K562 (cell line): ENCODE data around the gene CMSS1. TPM values are rescaled to one million over a fixed set of nuclear protein-coding genes. Genes with fewer than 3 reads are reported as not detected.

ENCODE experiments used
- ATAC-seq: fragments of 200-7000 bp; cut with Tn5 transposase; 3 replicates; pipeline ENCODE4 v1.9.1; 2020; ENCODE audit warnings: moderate library complexity
- BruUV-seq: library from RNA; stranded (reverse); fragments of 400-500 nt; replicated peaks from 2 replicates; lab custom pipeline; 2021; lab: Mats Ljungman, UMichigan
- CTCF ChIA-PET: fragments of 300-600 bp; formaldehyde crosslinking; extraction: SDS; loops from one replicate; lab custom pipeline; 2021; ENCODE audit warnings: low intra/inter-chr PET ratio; lab: Yijun Ruan, JAX
- POLR2A ChIA-PET: fragments of 300-600, 350-650 bp; sonication (Branson Sonifier 250); formaldehyde crosslinking; extraction: SDS; loops from one replicate; lab custom pipeline; 2021; ENCODE audit warnings: antibody characterized with exemption, inconsistent platforms; lab: Yijun Ruan, JAX
- DNase-seq, 4 experiments: peaks; one replicate each; pipeline versions ENCODE4 v3.0.0 to v3.0.0-alpha.2; 2011 to 2018; ENCODE audit warnings: low spot score in 3 of 4, mixed read lengths in 3 of 4; ENCODE audit errors: extremely low read depth in 1 of 4
- FAIRE-seq: peaks from 2 replicates; lab custom pipeline; 2011; peaks lifted over from hg19 to GRCh38; lab: Jason Lieb, UNC
- H2AFZ ChIP-seq: 2 replicates; pipeline ENCODE4 v1.6.0; 2011; ENCODE audit warnings: low read depth, low read length, control low read depth, inconsistent platforms
- H3K27ac ChIP-seq: fragments of 200-600 bp; 3 replicates; pipeline ENCODE4 v1.8.0; 2011; ENCODE audit warnings: low read depth, mild to moderate bottlenecking, control low read depth, inconsistent platforms, low read length, moderate library complexity, mixed read lengths; ENCODE audit errors: extremely low read depth
- H3K27me3 ChIP-seq, 2 experiments: fragments of 300-600 bp in 1 of 2; 2 replicates in 1 of 2; 3 replicates in 1 of 2; pipeline versions ENCODE4 v1.6.0 to v1.8.0; 2011; ENCODE audit warnings: inconsistent platforms in 2 of 2, low read length in 2 of 2, mild to moderate bottlenecking in 1 of 2, mixed read lengths in 1 of 2, moderate library complexity in 1 of 2; ENCODE audit not compliant: control insufficient read depth in 2 of 2, insufficient read depth in 2 of 2
- H3K36me3 ChIP-seq: fragments of 300-600 bp; 3 replicates; pipeline ENCODE4 v1.8.0; 2011; ENCODE audit warnings: mild to moderate bottlenecking, low read length, inconsistent platforms; ENCODE audit not compliant: control insufficient read depth, insufficient read depth
- H3K4me1 ChIP-seq, 2 experiments: fragments of 200-600 bp in 1 of 2; replicated peaks in 1 of 2; 2 replicates in 1 of 2; 3 replicates in 1 of 2; pipeline versions ENCODE4 v1.5.1 to v1.8.0; 2011; ENCODE audit warnings: inconsistent platforms in 2 of 2, low read length in 2 of 2, mild to moderate bottlenecking in 1 of 2, mixed read lengths in 1 of 2, moderate library complexity in 1 of 2; ENCODE audit not compliant: control insufficient read depth in 2 of 2, insufficient read depth in 2 of 2
- H3K4me2 ChIP-seq: 2 replicates; pipeline ENCODE4 v1.6.1; 2011; ENCODE audit warnings: low read length, control low read depth, inconsistent platforms, mixed read lengths; ENCODE audit not compliant: insufficient read depth
- H3K4me3 ChIP-seq: fragments of 200-600 bp; sonication (generic), shearing (Covaris generic); 2 replicates; pipeline ENCODE4 v1.5.1; 2016; ENCODE audit warnings: control low read depth, inconsistent platforms
- H3K79me2 ChIP-seq: fragments of 200-600 bp; 3 replicates; pipeline ENCODE4 v1.8.0; 2011; ENCODE audit warnings: low read length, inconsistent platforms; ENCODE audit not compliant: control insufficient read depth, insufficient read depth
- H3K9ac ChIP-seq, 2 experiments: 2 replicates each; pipeline versions ENCODE4 v1.6.0 to v1.6.1; 2011; ENCODE audit warnings: low read depth in 2 of 2, low read length in 2 of 2, control low read depth in 1 of 2, inconsistent platforms in 1 of 2, mild to moderate bottlenecking in 1 of 2, mixed read lengths in 1 of 2; ENCODE audit not compliant: insufficient read depth in 1 of 2
- H3K9me1 ChIP-seq: one replicate; pipeline ENCODE4 v1.6.0; 2011; ENCODE audit warnings: inconsistent platforms, mild to moderate bottlenecking, low read length, moderate library complexity; ENCODE audit not compliant: control insufficient read depth, insufficient read depth
- H3K9me3 ChIP-seq: replicated peaks from 2 replicates; pipeline ENCODE4 v1.5.1; 2011; ENCODE audit warnings: low read depth, low read length, inconsistent platforms; ENCODE audit not compliant: control insufficient read depth, insufficient read depth
- H4K20me1 ChIP-seq: replicated peaks from 2 replicates; pipeline ENCODE4 v1.6.1; 2011; ENCODE audit warnings: low read length, inconsistent platforms, mixed read lengths; ENCODE audit not compliant: control insufficient read depth, insufficient read depth
- ATF4 ChIP-seq: fragments of 450-650 bp; formaldehyde crosslinking; IDR thresholded peaks from 2 replicates; pipeline ENCODE4 v1.4.0; 2022; ENCODE audit warnings: mild to moderate bottlenecking, moderate library complexity
- GTF2E2 ChIP-seq: fragments of 200-800 bp; sonication (Bioruptor generic); IDR thresholded peaks from 2 replicates; pipeline ENCODE4 v1.6.1; 2016; ENCODE audit warnings: missing genetic modification characterization, missing compliant biosample characterization
- JUND ChIP-seq, 2 experiments: IDR thresholded peaks; 2 replicates in 1 of 2; 3 replicates in 1 of 2; pipeline ENCODE4 v1.6.1; 2011; ENCODE audit warnings: borderline replicate concordance in 2 of 2, low read depth in 2 of 2, low read length in 2 of 2, improper control_type of control experiment in 1 of 2, missing biosample characterization in 1 of 2, missing genetic modification characterization in 1 of 2, missing genetic modification reagents in 1 of 2
- NRF1 ChIP-seq, 2 experiments: fragments of 450-650 bp; IDR thresholded peaks in 1 of 2; conservative IDR thresholded peaks in 1 of 2; 2 replicates each; pipeline ENCODE4 v1.6.1; 2014; ENCODE audit warnings: mild to moderate bottlenecking in 2 of 2
- PHF21A ChIP-seq: fragments of 450-650 bp; IDR thresholded peaks from 2 replicates; pipeline ENCODE4 v1.6.1; 2017; ENCODE audit warnings: low read depth, borderline replicate concordance
- RCOR1 ChIP-seq, 2 experiments: IDR thresholded peaks; 2 replicates each; pipeline ENCODE4 v1.6.1; 2012; ENCODE audit warnings: low read depth in 2 of 2, low read length in 2 of 2, borderline replicate concordance in 1 of 2, improper control_type of control experiment in 1 of 2
- ZNF197 ChIP-seq: fragments of 200-800 bp; sonication (Bioruptor generic); IDR thresholded peaks from 2 replicates; pipeline ENCODE4 v1.6.1; 2016; ENCODE audit warnings: low read depth, missing genetic modification characterization, missing compliant biosample characterization
- ZNF444 ChIP-seq: fragments of 250-450 bp; sonication (Bioruptor Pico); IDR thresholded peaks from 2 replicates; pipeline ENCODE4 v1.4.0; 2020; ENCODE audit warnings: mild to moderate bottlenecking, moderate library complexity
- ZNF507 ChIP-seq: conservative IDR thresholded peaks from 2 replicates; pipeline ENCODE4 v1.6.1; 2017; ENCODE audit warnings: missing genetic modification characterization, missing compliant biosample characterization
- ZNF583 ChIP-seq: fragments of 250-450 bp; sonication (Bioruptor Pico); IDR thresholded peaks from 2 replicates; pipeline ENCODE4 v1.4.0; 2020
- ZNF644 ChIP-seq: fragments of 200-800 bp; sonication (Bioruptor generic); IDR thresholded peaks from 2 replicates; pipeline ENCODE4 v1.6.1; 2016; ENCODE audit warnings: low read depth, missing genetic modification characterization, missing compliant biosample characterization
- WGBS: fragments of 100-300 bp; shearing (Covaris generic); methylation state at CpG from one replicate; pipeline ENCODE4 v1.1.6; 2016; ENCODE audit warnings: low coverage, mixed read lengths; ENCODE audit not compliant: insufficient coverage; ENCODE audit errors: missing lambda C conversion rate; 5-methylcytosine and 5-hydroxymethylcytosine counted together
- in situ Hi-C: fragments of 300-500 bp; cut with MboI; formaldehyde crosslinking; loops from 4 replicates; pipeline ENCODE4 v1.15.0; 2018; ENCODE audit warnings: inconsistent platforms, mixed read lengths
- intact Hi-C: fragments of 100-400 bp; cut with micrococcal nuclease; formaldehyde crosslinking; loops from 2 replicates; pipeline ENCODE4 v1.14.2; 2022
- polyA plus RNA-seq, 8 experiments: library from polyadenylated mRNA; depleted of rRNA in 4 of 8; stranded (reverse) in 5 of 8; unstranded in 3 of 8; fragments of >200 nt; fragmentation: Nextera tagmentation in 2 of 8; fragmentation: Illumina TruSeq in 1 of 8; extraction: Ambion mirVana in 2 of 8; extraction: Trizol in 1 of 8; gene quantifications; 2 replicates each; pipeline versions ENCODE4 v1.2.1 to v1.2.3, GENCODE V29; 2011 to 2014; ENCODE audit warnings: inconsistent platforms in 1 of 8, missing spikeins in 1 of 8
- total RNA-seq, 7 experiments: library from RNA; depleted of rRNA in 6 of 7; stranded (reverse); fragments of >200 nt in 6 of 7; fragmentation: Illumina TruSeq in 2 of 7; extraction: Trizol in 2 of 7; gene quantifications; 2 replicates each; pipeline versions ENCODE4 v1.2.1 to v1.2.3, GENCODE V29; 2011 to 2021; ENCODE audit warnings: low replicate concordance in 1 of 7
- TF ChIP-seq, protein P1 (sequence below): fragments of 250-450 bp; sonication (Bioruptor Pico); IDR thresholded peaks from 2 replicates; pipeline ENCODE4 v1.9.0; 2021; ENCODE audit warnings: mild to moderate bottlenecking

Gene CMSS1
- total and polyA plus RNA-seq, 9 of the 15 experiments (the other 6 are each of a cell fraction or from before 2014, with no cell fraction given) = 46.9 to 109 (median 72.3) TPM

- Histone ChIP-seq H3K9me3 (no peaks in the 10 kb centered on the region), H3K27ac (no peak overlapping the region), H3K9ac (no peak overlapping the region), H3K9me1 (no peaks in the 10 kb centered on the region), H3K27me3 (no peaks in the 10 kb centered on the region), H3K4me3 (no peak overlapping the region), H3K4me2 (no peak overlapping the region), H4K20me1 (no peaks in the 10 kb centered on the region), H3K36me3 (no peaks in the 10 kb centered on the region; the same call in 2 of the 3 replicates), H3K4me1 (peaks cover 5 to 15% of the 10 kb centered on the region in 2 experiments; a peak in 3 of 5 replicates), H3K79me2 (no peaks in the 10 kb centered on the region; the same call in 2 of the 3 replicates), H2AFZ (no peak overlapping the region)
- POLR2A ChIA-PET = interaction anchor here (0.6 kb wide), 1 partner anchor 43 kb away, joined by 3 read pairs; no protein-coding TSS in a partner anchor
- CTCF ChIA-PET = no interaction called here
- no peak for DNase-seq
- whole genome bisulfite sequencing = 70% methylated on average over 5 of the region's 7 CpGs
- FAIRE-seq = no peak
- ATAC-seq = no peak
- no TSS peak for BruUV-seq
- TF ChIP-seq NRF1 (conservative IDR thresholded peaks at IDR 0.05 in 1 of 2, IDR thresholded peaks at IDR 0.05 in 1 of 2) = no peak
- TF ChIP-seq ZNF644 = no peak
- no peak for TF ChIP-seq JUND (IDR thresholded peaks at IDR 0.05; ENCODE audit: borderline replicate concordance, low read depth, low read length)
- TF ChIP-seq JUND (tag; IDR thresholded peaks at IDR 0.05; ENCODE audit: borderline replicate concordance, low read depth, low read length) = no peak
- TF ChIP-seq, protein P1, sequence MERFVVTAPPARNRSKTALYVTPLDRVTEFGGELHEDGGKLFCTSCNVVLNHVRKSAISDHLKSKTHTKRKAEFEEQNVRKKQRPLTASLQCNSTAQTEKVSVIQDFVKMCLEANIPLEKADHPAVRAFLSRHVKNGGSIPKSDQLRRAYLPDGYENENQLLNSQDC (CRISPR knock-in tag) = no peak
- TF ChIP-seq GTF2E2 = no peak
- no peak for TF ChIP-seq PHF21A
- TF ChIP-seq ZNF583 = no peak
- no peak for TF ChIP-seq ZNF444 (CRISPR knock-in tag)
- no peak for TF ChIP-seq ZNF197 (CRISPR knock-in tag)
- TF ChIP-seq ZNF507 (tag) = no peak
- TF ChIP-seq ATF4 = no peak
- TF ChIP-seq RCOR1 (IDR thresholded peaks at IDR 0.05; ENCODE audit: borderline replicate concordance in 1 of 2, low read depth in 2 of 2, low read length in 2 of 2) = no peak
- in situ Hi-C loops (loop anchor here (25.0 kb wide), 1 partner anchor 227 kb away; no protein-coding TSS in a partner anchor), intact Hi-C loops (loop anchor here (10.0 kb wide), 1 partner anchor 59 kb away; no protein-coding TSS in a partner anchor)
These were observed 246.3 kb downstream of the CMSS1 start for GRCh38 chr3:100063929-100064461.
